ENCODE measurements around the gene STXBP3. TPM values are rescaled to one million over a fixed set of nuclear protein-coding genes. Genes with fewer than 3 reads are reported as not detected.
"Not testable (repeated sequence)": the region's sequence is repeated elsewhere in the genome, so short reads cannot be mapped to it uniquely, and the experiment has no call there.

Gene STXBP3
- polyA plus RNA-seq, 1 donor: 26.8 TPM

DNA sequence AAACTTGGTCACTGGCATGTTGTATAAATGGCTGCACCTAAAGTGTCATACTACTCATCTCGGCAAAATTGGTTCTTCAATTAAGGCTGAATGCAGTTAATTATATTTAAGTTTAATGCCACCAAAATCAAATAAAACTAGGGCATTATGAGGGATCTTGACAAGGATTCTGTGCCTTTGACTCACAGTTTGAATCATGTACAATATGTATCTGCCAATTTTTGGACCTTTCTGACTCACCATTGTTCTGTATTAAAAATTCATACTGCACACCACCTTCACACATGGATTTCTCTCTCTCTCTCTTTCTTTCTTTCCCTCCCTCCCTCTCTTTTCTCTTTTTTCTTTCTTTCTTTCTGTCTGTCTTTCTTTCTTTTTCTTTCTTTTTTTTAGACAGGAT, 14.1 kb upstream of the STXBP3 start:
- no peak for DNase-seq

DNA sequence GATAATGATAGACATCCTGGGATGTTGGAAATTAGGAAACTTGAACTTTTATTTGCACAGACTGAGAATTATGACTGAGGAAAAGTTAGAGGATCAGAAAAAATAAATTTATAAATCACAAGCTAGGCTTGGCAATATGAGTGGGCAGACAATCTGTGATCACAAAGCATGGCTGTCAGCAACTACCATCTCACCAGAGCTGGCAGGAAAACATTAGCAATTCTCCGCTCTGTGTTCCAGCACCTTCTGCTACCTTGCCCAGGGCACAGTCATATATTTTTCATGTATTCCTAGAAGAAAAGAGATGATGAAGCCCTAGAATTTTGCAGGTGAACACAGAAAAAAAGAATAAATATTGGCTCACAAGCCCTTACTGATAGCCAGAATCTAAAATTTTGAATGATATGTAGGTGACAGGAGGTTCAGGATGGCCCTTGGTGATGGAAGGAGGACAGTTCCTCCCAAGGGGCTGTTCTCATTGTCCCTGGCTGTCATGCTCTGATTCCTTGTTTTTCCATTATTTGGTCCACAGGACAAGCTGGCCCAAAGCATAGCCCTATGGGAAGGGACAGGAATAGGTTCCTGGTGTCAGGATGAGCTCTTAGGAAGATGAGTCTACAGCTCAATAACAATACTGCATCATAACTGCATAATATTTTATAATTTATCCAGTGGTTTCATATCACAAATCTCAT, 12.2 kb upstream of the STXBP3 start:
- DNase-seq: no peak

GRCh38 chr1:108742253-108742652, 4.2 kb upstream of the STXBP3 start:
- DNase-seq: no peak

GRCh38 chr1:108745980-108746381, 493 bp upstream of the STXBP3 start:
- DNase-seq: no peak

GRCh38 chr1:108747171-108747850, 837 bp downstream of the STXBP3 start:
- peak; percentile 87 for DNase-seq

DNA sequence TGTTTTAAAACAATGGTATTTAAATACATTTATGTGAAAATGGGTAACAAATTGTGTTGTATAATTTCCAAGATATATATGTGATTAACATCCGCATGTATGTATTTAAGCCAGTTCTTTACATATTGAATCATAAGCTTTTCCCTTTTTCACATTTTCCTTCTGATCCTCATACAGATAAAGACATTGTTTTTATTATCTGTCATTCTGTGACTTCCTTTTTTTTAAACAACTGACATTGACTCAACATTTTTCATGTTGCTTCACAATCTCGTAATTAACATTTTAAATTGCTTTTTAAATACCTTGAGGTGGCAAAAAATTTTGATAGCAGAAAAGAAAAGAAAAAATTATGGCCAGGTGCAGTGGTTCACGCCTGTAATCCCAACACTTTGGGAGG, 1.4 kb downstream of the STXBP3 start:
- no peak for DNase-seq

DNA sequence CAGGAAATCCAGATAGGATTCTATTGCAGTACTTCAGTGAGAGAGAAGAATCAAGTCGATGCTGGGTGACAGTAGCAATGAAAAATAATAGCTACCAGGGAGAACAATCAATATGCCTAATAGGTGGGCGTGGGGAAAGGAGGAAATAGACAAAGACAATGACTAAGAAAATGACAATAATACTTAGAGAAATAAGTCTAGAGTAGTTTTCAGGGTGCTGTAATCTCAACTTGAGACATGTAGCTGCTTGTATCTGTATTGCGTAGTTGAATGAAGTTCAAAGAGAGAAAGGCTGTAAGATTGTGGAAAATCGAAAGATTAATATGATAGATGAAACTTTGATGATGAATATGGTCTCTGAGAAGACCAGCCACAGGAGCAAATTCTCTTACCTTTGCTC, 2.6 kb downstream of the STXBP3 start:
- DNase-seq: no peak

GRCh38 chr1:108750476-108751181, 4.2 kb downstream of the STXBP3 start:
- DNase-seq: no peak

GRCh38 chr1:108753363-108753762, 6.9 kb downstream of the STXBP3 start:
- DNase-seq: no peak

DNA sequence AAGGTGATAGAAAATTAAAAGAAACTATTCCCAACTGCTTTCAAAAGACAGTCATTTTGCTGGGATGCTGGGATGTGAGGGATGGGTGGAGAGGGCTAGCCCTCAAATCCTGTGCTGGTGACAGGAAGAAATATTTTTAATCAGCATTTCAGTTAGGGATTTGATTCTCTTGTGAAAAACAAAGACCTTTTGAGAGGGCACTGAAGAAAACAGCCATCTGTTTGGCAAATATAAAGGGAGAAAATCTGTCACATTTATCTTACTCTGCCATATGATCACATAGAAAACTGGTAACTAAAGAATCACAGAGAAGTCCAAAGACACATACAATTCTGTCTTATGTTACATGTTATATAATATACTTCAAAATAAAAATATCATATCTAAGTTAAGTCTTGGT, 12.3 kb downstream of the STXBP3 start:
- no peak for DNase-seq

DNA sequence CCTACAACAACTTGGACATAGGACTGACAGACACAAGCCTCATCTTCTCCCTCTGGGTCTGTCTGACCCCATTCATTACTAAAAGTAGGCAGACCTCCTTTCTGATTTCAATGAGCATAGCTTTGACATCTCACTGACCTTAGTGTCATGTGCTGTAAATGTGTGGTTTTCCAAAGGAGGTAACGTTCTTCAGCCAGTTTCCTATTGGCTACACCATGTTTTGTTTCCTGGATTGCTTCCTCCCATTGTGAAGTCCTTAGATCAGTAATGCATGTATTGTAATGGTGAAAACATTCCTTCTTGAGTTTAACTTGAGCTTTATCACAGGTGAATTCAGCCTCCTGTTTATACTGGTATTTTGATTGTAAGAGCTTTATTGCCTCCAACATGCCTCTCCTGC, 20.6 kb downstream of the STXBP3 start:
- no peak for DNase-seq

DNA sequence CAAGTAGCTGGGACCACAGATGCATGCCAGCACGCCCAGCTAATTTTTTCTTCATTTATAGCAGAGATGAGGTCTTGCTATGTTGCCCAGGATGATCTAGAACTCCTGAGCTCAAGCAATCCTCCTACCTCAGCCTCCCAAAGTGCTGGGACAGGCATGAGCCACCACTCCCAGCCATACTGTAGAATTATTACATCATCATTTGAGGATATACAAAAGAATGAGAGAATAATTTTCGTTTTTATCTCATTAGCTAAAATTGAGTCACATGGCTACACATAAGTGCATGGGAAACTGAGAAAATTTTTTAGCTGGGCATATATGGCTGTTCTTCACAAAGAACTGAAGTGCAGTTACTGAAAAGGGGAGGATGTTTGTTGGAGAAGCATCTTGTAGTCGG, 21.2 kb downstream of the STXBP3 start:
- DNase-seq: no peak

GRCh38 chr1:108777839-108778238, 31.4 kb downstream of the STXBP3 start:
- DNase-seq: no peak

DNA sequence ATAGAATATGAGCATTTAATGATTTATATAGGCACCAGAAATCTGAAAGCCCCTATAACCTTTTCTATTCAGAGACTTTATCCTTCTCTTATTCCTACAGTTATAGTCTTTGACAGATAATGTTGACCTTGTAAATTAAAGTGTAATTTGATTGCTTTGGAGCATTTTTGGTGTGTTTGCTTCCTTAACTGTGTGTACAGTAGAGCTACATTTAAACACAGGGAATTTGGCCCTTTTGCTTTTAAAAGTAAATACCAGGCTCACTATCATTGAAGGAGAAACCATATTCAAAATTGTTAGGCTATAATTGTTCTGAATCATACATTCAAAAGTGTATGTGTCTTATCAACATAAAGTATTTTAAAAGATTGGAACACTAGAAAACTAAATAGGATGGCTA, 33.0 kb downstream of the STXBP3 start:
- no peak for DNase-seq

- DNase-seq: no peak
Observed at GRCh38 chr1:108780937-108781574, 34.6 kb downstream of the STXBP3 start.

DNA sequence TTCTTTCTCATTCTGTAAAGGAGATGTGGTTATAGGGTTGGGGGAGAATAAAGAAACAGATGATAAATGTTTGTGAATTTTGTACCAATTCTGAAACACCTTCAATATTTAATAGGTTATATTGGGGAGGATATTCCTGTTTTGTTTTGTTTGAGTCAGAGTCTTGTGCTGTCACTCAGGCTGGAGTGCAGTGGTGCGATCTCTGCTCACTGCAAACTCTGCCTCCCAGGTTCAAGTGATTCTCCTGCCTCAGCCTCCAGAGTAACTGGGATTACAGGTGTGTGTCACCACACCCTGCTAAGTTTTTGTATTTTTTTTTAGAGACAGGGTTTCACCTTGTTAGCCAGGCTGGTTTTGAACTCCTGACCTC, 35.1 kb downstream of the STXBP3 start:
- DNase-seq: not testable (repeated sequence)

- no peak for DNase-seq
Observed at GRCh38 chr1:108785264-108785663, 38.8 kb downstream of the STXBP3 start.

DNA sequence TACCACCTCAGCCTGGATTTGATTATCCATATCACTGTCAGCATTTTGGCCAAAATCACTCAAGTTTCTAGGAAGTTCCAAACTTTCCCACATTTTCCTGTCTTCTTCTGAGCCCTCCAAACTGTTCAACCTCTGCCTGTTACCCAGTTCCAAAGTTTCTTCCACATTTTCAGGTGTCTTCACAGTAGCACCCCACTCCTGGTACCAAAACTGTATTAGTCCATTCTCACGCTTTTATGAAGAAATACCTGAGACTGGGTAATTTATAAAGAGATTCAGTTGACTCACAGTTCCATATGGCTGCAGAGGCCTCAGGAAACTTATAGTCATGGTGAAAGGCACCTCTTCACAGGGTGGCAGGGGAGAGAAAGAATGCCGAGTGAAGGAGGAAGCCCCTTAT, 39.4 kb downstream of the STXBP3 start:
- no peak for DNase-seq

DNA sequence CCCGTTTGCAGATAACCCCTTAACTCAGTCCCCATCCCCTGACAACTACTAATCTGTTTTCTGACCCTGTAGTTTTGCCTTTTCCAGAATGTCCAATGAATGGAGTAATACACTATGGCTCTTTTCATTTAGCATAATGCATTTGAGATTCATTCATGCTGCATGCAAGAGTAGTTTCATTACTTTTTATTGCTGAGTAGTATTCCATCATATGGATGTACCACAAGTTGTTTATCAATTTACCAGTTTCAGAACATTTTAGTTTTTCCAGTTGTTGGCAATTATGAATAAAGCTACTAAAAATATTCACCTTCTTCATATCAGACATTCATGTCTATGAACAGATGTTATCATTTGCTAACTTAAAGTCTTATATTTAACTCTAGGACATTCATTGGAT, 45.3 kb downstream of the STXBP3 start:
- no peak for DNase-seq

GRCh38 chr1:108792420-108792819, 45.9 kb downstream of the STXBP3 start:
- DNase-seq: no peak

GRCh38 chr1:108799001-108799400, 52.5 kb downstream of the STXBP3 start:
- no peak for DNase-seq

DNA sequence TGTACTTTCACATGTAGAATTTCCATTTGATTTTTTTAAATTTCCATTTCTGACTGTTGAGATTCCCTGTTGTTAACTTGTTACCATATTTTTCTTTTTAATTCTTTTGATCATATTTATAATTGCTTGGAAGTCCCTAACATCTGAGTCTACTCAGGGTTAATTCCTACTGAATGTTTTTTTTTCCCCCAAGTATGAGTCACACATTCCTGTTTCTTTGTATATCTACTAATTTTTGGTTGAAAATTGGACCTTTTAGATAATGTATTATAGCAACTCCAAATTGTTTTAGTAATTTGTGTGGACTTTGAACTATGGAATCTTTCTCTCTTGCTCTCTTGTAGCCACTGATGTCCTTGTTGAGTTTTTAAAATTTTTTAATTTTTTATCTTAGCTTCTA, 54.6 kb downstream of the STXBP3 start:
- DNase-seq: no peak

GRCh38 chr1:108803548-108803947, 57.1 kb downstream of the STXBP3 start:
- DNase-seq: no peak
